Measurements from ENCODE around the gene GRIPAP1. TPM values are rescaled to one million over a fixed set of nuclear protein-coding genes. Genes with fewer than 3 reads are reported as not detected.
A peak's percentile ranks its signal among the peaks of the same experiment; 100 is the strongest.

Gene GRIPAP1
- polyA plus RNA-seq, 3 donors, result 3.8 to 103 (median 10.7) TPM

DNA sequence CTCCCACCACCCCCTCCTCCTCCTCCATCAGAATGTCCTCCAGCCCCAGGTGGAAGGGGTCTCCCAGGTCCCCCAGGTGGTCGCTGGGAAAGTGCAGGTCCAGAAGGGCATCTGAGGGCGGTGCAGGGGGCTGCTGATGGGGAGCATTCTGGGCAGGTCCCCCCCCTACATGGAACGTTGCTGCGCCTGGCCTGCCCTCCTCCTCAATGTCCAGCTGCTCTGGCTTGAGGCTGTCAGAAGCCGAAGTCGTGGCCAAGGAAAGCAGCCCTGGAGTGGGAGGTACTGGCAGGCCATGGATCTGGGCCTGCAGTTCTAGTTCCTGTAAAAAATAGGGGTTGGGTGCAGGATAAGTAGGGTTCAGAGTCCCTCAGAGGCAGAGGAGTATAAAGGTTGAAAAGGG is 28.2 kb upstream of the GRIPAP1 start:
- no peak overlapping the region for H3K4me3 Mint-ChIP-seq
- Histone ChIP-seq H3K4me2 (replicated peaks; ENCODE audit: extremely low read depth, low read length, poor library complexity, severe bottlenecking) (no peak overlapping the region), H3K27ac (ENCODE audit: low read depth in 1 of 2, low read length in 2 of 2) (no peak overlapping the region), H3K9me3 (replicated peaks in 1 of 2; ENCODE audit: control insufficient read depth in 1 of 2, insufficient read depth in 1 of 2, low read length in 2 of 2) (no peaks in the 10 kb centered on the region), H2AFZ (ENCODE audit: insufficient read depth, low read depth, low read length, poor library complexity, severe bottlenecking) (no peak overlapping the region), H3K4me1 (ENCODE audit: control insufficient read depth in 1 of 2, insufficient read depth in 2 of 2, low read length in 2 of 2) (peaks cover 17 to 22% of the 10 kb centered on the region in 2 donors), H3K79me2 (ENCODE audit: insufficient read depth, low read length) (no peaks in the 10 kb centered on the region), H4K20me1 (ENCODE audit: insufficient read depth, low read length) (peaks cover 21% of the 10 kb centered on the region), H3K4me3 (replicated peaks in 1 of 3; ENCODE audit: low read depth in 2 of 3, low read length in 3 of 3) (no peak overlapping the region), H3K36me3 (replicated peaks in 1 of 2; ENCODE audit: control insufficient read depth in 1 of 2, insufficient read depth in 2 of 2, low read length in 2 of 2) (peaks cover 45 to 58% of the 10 kb centered on the region in 2 donors), H3K9ac (ENCODE audit: insufficient read depth, low read length, poor library complexity, severe bottlenecking) (no peak overlapping the region), H3K27me3 (ENCODE audit: control insufficient read depth in 2 of 2, insufficient read depth in 2 of 2, low read length in 2 of 2) (no peaks in the 10 kb centered on the region)
- TF ChIP-seq, protein P1, sequence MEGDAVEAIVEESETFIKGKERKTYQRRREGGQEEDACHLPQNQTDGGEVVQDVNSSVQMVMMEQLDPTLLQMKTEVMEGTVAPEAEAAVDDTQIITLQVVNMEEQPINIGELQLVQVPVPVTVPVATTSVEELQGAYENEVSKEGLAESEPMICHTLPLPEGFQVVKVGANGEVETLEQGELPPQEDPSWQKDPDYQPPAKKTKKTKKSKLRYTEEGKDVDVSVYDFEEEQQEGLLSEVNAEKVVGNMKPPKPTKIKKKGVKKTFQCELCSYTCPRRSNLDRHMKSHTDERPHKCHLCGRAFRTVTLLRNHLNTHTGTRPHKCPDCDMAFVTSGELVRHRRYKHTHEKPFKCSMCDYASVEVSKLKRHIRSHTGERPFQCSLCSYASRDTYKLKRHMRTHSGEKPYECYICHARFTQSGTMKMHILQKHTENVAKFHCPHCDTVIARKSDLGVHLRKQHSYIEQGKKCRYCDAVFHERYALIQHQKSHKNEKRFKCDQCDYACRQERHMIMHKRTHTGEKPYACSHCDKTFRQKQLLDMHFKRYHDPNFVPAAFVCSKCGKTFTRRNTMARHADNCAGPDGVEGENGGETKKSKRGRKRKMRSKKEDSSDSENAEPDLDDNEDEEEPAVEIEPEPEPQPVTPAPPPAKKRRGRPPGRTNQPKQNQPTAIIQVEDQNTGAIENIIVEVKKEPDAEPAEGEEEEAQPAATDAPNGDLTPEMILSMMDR (IDR thresholded peaks at IDR 0.05), result no peak
- WGBS (ENCODE audit: insufficient coverage), result 100% methylated on average over 1 of the region's 6 CpGs
- H3K4me1 Mint-ChIP-seq, result peaks cover 22% of the 10 kb centered on the region
- no peak for DNase-seq
- peaks cover 0 to 6% (median 0%) of the 10 kb centered on the region in 3 donors for H3K27me3 Mint-ChIP-seq (ENCODE audit: low read depth in 3 of 3)
- peaks cover 47 to 79% of the 10 kb centered on the region in 2 donors for H3K36me3 Mint-ChIP-seq
- intact Hi-C loops (cut with micrococcal nuclease), result loop anchor here in 1 of 2 donors (10.0 kb wide), 1 partner anchor 65 kb away; no protein-coding TSS in a partner anchor
- no peak overlapping the region for H3K27ac Mint-ChIP-seq
- H3K9me3 Mint-ChIP-seq, result peaks cover 0 to 4% (median 0%) of the 10 kb centered on the region in 7 donors

DNA sequence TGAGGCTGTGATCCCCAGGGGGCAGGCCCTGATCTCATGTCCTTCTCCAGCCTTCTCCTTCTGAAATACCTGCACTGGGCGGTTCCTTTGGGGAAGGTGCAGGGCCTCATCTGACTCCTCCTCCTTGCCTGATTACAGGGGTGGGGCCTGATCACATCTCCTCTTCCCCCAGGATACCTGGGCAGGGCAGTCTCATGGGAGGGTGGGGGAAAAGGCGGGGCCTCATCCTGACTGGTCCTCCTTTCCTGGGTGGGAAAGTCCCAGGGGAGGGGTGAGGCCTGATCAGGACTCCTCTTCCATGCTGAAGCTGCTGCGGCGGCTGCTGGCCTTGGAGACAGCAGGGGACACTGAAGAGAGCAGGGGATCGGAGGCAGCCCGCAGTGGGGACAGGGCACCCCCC is 27.8 kb upstream of the GRIPAP1 start:
- H3K4me3 Mint-ChIP-seq, result no peak overlapping the region
- H3K4me1 Mint-ChIP-seq, result peaks cover 22% of the 10 kb centered on the region
- Histone ChIP-seq H3K79me2 (ENCODE audit: insufficient read depth, low read length) (no peaks in the 10 kb centered on the region), H3K4me3 (replicated peaks in 1 of 3; ENCODE audit: low read depth in 2 of 3, low read length in 3 of 3) (no peak overlapping the region), H3K9me3 (replicated peaks in 1 of 2; ENCODE audit: control insufficient read depth in 1 of 2, insufficient read depth in 1 of 2, low read length in 2 of 2) (no peaks in the 10 kb centered on the region), H3K36me3 (replicated peaks in 1 of 2; ENCODE audit: control insufficient read depth in 1 of 2, insufficient read depth in 2 of 2, low read length in 2 of 2) (peaks cover 44 to 57% of the 10 kb centered on the region in 2 donors), H3K9ac (ENCODE audit: insufficient read depth, low read length, poor library complexity, severe bottlenecking) (no peak overlapping the region), H3K4me2 (replicated peaks; ENCODE audit: extremely low read depth, low read length, poor library complexity, severe bottlenecking) (no peak overlapping the region), H4K20me1 (ENCODE audit: insufficient read depth, low read length) (peaks cover 21% of the 10 kb centered on the region), H2AFZ (ENCODE audit: insufficient read depth, low read depth, low read length, poor library complexity, severe bottlenecking) (no peak overlapping the region), H3K4me1 (ENCODE audit: control insufficient read depth in 1 of 2, insufficient read depth in 2 of 2, low read length in 2 of 2) (peaks cover 17 to 22% of the 10 kb centered on the region in 2 donors), H3K27ac (ENCODE audit: low read depth in 1 of 2, low read length in 2 of 2) (peak overlapping the region in 1 of 2 donors; percentile 3), H3K27me3 (ENCODE audit: control insufficient read depth in 2 of 2, insufficient read depth in 2 of 2, low read length in 2 of 2) (no peaks in the 10 kb centered on the region)
- H3K36me3 Mint-ChIP-seq, result peaks cover 47 to 76% of the 10 kb centered on the region in 2 donors
- intact Hi-C loops (cut with micrococcal nuclease), result loop anchor here in 1 of 2 donors (10.0 kb wide), 1 partner anchor 65 kb away; no protein-coding TSS in a partner anchor
- no peak for DNase-seq
- TF ChIP-seq, protein P1 (IDR thresholded peaks at IDR 0.05), result no peak
- H3K9me3 Mint-ChIP-seq, result peaks cover 0 to 4% (median 0%) of the 10 kb centered on the region in 7 donors
- WGBS (ENCODE audit: insufficient coverage), result no CpG with 5 or more reads among the region's 6 CpGs
- H3K27me3 Mint-ChIP-seq (ENCODE audit: low read depth in 3 of 3), result peaks cover 0 to 6% (median 0%) of the 10 kb centered on the region in 3 donors
- peak overlapping the region in 1 of 7 donors; percentile 36 for H3K27ac Mint-ChIP-seq
